ENCODE results near the gene GGNBP2.

Gene GGNBP2

DNA sequence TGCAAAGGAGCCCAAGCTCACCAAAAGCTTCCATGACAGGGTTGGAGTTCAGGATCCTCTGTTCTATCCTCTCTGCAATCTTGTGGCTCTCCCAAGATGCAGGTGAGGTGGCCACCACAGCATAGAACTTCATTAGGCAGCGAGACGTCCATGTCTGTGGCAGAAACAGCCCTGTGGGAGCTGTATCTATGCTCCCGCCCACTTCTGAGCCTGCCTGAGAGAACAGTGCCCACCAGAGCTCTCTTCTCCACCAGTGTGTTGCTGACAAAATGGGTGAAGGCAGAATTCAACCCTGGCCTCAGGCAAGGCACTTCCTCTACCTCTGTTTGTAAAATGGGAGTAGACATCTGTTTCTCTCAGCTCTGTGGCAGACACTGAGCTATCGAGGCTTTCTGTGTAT lies 28.9 kb upstream of the GGNBP2 start:
- no peak for DNase-seq

DNA sequence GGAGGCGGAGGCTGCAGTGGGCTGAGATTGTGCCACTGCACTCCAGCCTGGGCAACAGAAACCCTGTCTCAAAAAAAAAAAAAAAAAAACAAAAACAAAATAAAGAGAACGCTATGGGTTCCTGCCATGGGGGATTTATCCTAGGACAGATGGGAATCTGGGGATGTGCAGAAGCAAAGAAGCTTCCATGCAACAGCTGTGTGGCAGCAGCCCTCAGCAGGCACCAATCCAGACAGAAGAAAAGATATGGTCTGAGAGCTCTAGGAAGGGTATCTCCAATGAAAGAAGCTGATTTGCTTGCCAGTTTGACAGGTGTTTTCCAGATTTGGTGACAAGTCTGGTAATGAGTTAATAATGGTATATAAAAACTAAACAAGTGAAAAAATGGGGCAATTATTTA lies 21.6 kb upstream of the GGNBP2 start:
- no peak for DNase-seq

DNA sequence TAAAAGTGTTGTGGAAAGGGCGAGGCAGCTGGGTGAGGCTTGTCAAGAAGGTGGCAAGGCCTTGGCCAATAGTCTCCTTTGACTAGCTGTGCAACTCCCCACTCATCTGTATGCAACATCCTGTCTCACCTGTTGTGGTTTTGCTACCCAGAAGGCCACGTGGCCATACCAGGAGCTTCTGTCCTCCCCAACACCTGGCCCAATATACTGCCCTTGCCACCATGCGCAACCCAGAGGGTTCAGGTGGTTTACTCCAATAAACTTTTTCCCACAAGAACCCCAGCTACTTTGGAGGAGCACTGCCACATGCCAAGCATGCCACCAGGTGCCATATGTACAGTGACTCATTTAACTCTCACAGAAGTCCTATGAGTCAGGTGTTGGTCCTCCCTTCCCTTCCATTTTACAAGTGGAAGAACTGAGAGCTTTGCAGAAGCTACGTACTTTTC lies 20.3 kb upstream of the GGNBP2 start:
- DNase-seq: no peak

DNA sequence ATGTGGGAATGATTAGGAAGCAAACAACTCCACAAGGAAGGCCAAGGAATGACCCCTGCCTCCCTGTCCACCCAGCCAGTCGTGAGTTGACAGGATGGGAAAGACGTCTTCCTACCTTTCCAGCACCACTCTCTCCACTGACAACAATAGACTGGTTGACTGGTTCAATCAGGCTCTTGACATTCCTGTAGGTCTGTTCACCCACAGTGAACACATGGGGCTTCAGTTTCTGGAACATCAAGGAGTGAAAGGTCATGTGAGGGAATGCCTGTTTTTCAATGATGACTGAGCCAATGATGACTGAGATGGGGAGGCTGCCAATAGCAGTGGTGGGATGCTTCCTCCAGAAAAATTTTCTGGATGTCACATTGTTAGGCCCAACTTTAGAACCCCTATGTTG lies 19.6 kb upstream of the GGNBP2 start:
- no peak for DNase-seq

DNA sequence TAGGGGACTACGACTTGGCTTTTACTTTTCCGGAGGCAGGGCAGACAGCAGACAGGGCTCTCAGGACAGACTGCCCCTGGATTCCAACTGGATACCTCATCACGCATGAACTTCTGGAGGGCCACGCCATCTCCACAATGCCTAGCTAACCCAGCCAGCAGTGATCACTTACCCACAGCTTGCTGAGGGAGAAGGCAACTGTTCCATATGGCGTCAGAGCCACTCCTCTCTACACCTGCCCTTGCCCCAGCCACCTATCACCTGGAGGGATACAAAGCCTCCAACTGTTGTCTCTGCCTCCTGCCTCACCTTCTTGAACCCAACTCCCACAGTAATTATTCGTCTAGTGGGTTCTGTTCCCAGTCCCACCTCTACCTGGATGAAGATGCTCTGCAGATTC lies 18.8 kb upstream of the GGNBP2 start:
- no peak for DNase-seq

DNA sequence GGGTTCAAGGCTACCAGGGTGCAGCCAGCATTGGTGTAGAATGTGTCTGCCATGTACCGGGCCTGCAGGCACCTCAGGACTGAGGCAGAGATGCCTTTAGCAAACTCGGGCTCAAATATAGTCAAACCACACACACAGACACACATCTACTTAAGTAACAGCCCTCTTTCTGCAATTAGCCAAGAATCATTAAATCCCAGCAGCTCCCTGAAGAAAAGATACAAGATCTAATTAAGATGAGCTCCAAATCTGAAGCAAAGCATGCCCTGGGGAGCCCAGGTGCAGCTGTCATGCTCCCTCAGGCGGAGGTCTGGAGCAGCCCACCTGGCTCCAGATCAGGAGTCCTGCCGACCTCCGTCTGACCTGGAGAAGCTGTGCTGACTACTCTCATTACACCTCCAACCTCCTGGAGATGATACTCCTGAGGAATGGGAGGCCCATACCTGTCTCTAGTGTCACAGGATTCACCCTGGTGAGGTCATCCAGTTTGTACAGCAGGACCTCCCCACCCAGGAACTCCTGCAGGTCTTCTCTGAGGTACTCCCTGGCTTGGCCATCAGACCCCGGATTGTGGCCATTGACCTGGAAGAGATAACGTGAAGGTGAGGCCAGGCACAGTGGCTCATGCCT lies 17.0 kb upstream of the GGNBP2 start:
- DNase-seq: no peak

DNA sequence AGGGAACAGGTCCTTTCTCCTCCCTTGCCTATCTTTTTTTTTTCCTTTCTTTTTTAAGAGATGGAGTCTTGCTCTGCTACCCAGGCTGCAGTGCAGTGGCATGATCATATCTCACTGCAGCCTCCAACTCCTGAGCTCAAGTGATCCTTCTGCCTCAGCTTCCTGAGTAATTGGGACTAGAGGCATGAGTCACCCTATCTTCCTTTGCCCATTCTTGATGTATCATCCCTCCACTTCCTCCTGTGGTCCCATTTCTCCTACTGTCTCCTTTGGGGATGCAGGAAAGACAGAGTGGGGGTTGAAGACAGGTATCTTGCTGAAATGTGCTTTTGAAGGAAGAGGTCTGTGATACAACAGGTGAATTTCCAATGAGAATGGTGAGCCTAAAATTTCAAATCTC lies 15.6 kb upstream of the GGNBP2 start:
- DNase-seq: no peak

DNA sequence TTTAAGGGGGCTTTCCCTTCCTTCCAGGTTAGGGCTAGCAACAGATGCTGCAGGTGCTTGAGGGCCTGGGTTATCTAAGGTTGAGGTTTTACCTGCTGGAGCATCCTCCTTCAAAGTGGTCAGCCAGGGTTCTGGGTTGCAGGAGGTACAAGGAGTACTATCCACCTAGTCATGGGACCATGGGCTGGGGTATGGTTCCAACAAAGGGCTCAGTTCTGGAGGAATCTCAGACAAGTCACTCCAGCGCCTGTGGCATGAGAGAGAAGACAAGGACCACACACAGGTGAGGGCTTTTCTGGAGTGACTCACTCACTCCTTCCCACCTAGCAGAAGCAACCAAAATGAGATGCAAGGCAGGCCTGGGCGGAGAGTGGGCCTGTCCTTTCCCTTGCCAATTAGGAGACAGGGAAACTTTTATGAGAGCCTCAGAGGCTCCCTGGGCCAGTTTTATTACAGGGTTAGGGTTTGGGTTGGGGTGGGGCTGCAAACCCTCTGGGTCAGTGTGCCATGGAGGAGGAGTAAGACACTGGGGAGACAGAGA lies 12.2 kb upstream of the GGNBP2 start:
- DNase-seq: no peak

DNA sequence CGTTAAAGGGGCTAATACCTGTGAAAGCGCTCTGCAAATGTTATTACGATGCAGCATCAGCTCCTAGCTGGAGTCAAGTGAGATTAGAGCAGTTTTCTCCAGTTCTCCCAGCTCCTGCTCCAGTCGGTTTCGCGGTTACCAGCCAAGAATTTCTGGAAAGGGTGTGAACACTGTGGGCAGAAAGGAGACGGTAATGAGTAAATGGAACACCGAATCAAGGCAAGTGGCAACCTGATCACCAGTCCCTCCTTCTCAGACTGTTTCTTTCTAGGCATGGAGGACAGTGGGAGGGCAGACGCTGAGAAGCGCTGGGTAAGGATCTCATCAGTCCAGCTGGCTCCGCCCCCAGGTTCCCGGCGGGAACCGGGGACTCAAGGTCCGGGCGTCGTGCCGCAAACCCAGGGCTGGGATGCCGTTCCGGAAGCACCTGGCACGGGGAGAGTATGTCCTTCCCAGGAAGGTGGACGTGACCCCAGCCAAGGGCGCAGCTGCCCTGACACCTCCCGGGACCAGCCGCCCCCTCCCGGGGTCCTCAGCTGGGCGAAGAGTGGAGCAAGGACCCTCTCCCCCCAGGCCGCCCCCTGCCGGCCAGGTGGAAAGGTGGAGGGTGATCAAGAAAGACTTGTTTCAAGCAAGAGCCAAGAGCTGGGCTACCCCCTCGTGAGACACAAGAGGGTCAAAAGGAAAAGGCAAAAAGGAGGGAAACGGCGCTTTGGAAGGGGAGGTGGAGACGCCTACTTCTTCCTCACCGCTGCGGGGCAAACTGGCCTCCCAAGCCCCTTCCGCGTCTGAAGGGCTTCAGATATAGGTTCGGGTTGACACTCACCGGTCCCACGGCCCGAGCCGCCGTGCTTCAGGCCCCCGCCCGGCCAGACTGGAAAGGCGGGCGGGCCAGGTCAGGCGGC lies 10.5 kb upstream of the GGNBP2 start:
- peak; percentile 45 for DNase-seq

DNA sequence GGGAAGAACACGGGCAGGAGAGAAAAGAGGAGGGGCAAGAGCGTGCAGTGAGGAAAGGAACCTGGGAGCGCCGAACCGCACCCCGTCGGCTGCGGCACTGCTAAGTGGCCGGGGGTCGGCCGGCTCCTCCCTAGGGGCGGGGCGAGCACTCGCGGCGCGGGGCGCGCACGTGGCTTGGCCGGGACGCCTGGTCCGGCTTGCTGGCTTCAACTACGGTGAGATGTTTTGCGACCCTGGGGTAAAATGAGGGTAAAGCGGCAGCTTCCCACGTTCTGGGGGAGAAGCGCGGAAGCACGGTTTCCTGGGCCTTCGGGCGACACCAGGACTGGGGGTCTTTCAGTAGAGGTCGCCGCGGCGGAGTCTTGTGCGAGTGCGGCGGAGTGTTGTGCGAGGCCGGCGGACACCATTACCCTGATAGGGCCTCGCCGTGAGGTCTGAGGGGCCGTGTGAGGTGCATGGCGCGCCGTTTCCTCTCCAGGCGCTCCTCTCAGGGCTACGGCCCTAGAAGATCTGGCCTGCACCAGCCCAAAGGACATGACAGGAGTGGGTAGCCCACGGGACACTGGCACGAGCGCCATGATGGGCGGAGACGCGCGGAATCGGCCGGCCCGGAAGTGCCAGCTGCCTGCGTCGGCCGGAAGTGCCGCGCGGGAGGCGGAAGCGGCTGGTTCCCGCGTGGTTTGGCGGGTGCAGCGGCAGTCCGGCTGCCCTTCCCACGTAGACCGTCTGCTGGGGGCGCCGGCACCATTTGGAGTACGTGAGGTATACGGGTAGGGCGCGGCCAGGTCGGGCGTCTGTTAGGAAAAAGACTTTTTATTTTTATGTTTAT lies 9.7 kb upstream of the GGNBP2 start, which contains the start of the genes MYO19 and PIGW:
Gene MYO19, minus strand, starts transcription at position 29 of the 829 bp plus-strand sequence. CDS start 2,330 bp downstream, outside the sequence.
Gene PIGW, plus strand, starts transcription at position 148 of the 829 bp plus-strand sequence. CDS start 2,115 bp downstream, outside the sequence.
- peak; percentile 76 for DNase-seq

DNA sequence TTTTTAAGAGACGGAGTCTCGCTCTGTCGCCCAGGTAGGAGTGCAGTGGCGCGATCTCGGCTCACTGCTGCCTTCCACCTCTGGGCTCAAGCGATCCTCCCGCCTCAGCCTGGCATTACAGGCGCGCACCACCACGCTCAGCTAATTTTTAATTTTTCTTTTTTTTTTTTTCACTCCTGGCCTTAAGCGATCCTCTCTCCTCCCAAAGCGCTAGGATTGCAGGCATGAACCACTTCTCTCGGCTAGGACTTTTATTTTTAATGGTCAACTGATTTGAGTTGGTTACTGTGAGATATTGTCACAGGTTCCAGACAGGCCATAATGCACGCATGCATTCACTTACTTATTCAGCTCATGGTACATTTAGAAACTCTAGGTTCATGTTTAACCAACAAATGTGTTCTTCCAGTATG lies 9.0 kb upstream of the GGNBP2 start:
- no peak for DNase-seq

DNA sequence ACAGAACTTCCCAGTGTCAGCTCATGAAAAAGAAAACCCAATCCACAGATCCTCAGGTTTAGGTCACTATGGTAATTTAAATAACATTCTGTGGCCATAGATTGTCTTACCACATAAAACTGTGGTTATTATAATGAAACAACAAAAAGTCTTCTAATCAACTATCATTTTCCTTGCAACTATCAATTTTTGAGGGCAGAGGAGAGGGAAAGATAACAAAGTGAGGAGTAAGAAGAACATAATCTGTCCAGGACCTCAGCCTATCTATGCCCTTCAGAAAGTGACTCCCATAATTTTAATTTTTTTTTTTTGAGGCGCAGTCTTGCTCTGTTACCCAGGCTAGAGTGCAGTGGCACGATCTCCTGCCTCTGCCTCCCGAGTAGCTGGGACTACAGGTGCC lies 4.0 kb upstream of the GGNBP2 start:
- no peak for DNase-seq

DNA sequence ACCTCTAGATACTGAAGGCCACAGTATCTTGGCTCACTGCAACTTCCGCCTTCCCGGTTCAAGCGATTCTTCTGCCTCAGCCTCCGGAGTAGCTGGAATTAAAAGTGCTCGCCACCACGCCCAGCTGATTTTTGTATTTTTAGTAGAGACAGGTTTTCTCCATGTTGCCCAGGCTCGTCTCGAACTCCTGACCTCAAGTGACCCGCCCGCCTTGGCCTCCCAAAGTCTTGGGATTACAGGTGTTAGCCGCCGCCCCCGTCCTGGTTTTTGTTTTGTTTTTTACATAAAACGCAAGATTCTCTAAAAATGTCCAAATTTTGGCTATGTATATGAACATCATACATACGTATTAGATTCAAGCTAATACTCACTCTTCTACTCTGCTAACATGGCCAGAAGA lies 2.0 kb upstream of the GGNBP2 start:
- no peak for DNase-seq

DNA sequence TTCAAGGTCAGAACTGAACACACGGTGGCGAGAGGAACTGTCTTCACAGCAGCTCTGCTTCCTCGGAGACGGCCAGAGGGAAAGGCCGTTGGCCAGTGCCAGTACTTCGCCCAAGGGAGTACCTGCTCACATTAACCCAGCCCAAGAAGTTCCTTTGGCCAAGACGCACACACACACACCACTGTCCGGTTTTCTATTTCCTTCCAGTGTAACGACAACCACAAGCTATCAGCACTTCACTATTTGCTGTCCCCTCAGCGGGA lies 744 bp upstream of the GGNBP2 start:
- DNase-seq: no peak

DNA sequence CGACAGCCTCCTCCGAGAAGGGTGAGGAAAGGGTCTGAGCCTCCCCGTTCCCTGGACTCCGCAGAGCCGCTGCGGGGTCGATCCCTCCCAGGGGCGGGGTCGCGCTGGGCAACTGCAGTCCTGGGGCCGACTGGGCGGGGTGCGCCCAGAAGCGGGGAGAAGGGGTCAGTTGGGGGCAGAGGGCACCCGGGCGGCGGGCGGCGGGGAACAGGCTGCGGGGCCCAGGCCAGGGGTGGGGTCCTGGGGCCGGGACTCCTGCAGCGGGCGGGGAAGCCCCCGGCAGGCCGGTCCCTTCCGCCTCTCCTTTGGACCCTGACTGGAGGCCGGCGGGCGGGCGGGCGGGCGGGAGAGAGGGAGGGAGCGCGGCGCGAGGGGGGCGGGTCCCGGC lies 352 bp downstream of the GGNBP2 start:
- no peak for DNase-seq

DNA sequence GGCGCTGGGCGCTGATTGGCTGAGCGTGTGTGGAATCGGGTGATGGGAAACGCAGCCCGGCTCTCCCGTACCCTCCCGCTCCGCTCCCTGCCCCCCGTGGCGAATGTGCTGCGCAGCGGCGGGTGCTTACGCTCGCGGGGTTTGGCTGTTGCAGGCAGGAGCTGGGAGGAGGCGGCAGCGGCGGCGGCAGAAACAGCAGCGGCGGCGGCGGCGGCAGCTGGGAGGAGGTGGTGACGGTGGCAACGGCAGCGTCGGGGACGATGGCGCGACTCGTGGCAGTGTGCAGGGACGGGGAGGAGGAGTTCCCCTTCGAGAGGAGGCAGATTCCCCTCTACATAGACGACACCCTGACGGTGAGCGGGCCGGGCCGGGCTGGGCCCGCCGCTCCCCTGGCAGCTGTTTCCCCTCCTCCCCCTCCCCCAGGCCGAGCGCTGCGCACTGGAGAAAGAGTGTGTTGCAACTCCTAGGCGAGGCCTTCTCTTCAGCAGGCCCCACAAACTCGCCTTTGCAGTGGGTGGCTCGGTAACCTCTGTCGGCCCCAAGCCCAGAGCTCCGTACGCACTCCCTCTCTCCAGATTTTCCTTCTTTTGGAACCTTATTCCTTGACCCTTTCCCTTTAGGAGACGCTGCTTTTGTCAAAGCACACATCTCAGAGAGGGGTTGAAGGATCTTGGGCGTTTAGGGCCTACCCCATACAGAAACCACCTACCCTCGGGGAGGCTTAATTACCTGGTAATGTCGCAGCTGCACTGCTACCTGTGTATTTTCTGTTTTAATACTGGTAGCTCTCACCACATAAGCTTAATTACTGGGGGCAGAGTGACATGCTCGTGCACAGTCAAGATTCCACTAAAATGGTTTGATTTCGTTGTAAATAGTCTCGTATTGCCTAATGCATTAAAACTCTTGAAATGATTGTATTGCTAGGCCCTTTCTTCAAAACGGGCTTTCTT lies 1.0 kb downstream of the GGNBP2 start:
- peak; percentile 94 for DNase-seq

DNA sequence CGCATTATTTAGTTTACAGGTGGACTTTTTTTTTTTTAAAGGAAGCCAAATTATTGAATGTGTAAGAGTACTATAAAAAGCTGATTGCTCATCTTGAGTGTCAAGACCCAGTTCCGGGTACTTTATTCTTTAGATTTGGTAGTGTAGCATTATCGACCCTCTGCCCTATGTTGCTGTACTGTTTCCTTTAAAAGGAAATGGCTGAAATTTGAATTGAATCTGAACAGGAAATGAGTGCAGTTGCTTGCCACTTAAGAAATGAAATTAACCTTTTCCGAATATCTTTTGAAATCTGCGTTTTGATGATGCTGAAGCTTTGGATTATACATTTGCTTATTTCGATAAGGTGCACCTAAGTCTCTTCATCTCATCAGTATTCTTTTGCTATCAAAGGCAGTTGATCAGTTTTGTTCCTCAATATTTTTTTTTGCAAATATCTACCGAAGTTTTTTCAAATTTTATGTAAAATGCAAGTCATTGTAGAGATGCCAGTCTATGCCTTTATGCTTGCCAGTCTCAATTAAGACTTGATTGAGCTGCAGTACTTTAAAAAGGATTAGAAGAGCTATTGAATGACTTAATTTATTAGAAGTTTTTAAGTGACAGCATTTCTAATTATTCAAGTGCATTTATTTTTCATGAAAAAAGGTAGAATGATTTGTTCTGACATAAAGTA lies 1.8 kb downstream of the GGNBP2 start:
- no peak for DNase-seq

DNA sequence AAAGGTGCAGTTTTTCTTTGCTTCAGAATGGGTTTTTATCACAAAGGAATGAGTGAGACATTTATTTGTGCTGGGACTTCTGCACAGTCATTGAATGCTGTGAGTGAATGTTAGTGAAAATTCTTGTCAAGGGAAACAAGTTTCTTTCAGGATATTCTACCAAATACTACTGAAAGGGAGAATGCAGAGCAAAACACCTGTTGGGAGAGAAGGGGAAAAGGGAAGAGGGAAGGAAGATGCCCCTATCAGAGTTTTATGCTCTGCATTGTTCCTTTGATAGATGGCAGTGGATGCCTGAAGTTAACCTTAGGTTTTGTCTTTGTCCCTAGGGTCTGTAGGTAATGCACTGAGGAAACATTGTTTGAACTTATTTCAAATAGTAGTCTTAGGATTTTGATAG lies 3.1 kb downstream of the GGNBP2 start:
- no peak for DNase-seq

DNA sequence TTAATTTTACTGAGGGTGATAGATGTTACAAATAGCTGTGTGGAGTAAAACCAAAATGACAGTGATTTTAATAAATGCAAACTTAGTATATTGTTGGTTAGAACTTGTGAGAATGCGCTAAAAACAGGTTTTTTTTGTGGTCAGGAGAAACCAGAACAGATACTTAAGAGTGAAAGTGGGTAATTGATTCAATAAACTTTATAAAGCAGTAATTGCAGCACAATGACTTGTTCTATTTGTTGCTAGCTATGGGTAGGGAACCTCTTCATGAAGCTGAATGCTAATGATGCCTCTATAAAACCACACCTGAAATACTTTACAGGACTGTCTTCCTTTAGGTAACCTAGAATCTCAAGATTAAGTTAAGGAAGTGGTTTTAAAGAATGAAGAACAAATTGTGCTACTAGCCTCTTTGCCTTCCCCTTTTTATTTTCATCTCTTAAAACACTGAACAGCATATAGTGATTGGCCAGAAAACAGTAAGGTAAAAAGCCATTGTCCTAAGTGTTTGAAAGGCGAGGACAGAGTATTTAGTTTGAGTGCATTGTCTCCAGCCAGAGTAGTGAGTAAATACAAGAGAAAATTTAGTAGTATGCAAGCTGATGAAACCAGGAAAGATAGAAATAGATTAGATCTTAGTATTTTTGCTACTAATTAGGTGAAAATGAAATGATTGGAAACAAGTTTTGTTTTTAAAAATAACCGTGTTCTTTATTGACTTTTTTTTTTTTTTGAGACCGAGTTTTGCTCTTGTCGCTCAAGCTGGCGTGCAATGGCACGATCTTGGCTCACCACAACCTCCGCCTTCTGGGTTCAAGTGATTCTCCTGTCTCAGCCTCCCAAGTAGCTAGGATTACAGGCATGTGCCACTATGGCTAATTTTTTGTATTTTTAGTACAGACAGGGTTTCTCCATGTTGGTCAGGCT lies 6.0 kb downstream of the GGNBP2 start:
- no peak for DNase-seq

DNA sequence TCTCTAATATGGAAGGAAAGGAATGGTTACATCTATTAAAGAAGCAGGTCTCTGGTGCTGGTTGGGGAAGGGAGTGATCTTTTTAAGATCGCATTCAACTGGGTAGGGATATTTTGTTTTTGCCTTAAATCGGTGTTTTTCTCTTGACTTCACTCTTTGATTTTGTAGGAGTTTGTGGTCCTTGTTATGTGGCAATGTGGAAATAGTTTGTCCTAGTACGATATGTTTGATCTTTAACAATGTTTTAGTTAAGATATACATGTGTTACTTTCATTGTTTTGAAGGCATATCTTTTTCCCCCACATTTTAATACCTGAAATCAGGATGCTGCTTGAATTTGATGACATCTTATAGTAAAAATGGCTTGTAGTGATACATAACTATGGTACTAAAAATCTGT lies 8.7 kb downstream of the GGNBP2 start:
- no peak for DNase-seq
